Activated CD4-positive, alpha-beta T cell treated with anti-CD3 and anti-CD28 coated beads, Interleukin-2, Interleukin-4, amounts not matched to agents 100 ng/mL and 50 ng/mL, durations not matched to agents 16 hours and 8 hours (primary cell): ENCODE results near the gene WBP4.

Experiments
- DNase-seq: peaks from one replicate; pipeline ENCODE4 v3.0.0-alpha.2; 2020; ENCODE audit warnings: low spot score

The WBP4 gene

DNA sequence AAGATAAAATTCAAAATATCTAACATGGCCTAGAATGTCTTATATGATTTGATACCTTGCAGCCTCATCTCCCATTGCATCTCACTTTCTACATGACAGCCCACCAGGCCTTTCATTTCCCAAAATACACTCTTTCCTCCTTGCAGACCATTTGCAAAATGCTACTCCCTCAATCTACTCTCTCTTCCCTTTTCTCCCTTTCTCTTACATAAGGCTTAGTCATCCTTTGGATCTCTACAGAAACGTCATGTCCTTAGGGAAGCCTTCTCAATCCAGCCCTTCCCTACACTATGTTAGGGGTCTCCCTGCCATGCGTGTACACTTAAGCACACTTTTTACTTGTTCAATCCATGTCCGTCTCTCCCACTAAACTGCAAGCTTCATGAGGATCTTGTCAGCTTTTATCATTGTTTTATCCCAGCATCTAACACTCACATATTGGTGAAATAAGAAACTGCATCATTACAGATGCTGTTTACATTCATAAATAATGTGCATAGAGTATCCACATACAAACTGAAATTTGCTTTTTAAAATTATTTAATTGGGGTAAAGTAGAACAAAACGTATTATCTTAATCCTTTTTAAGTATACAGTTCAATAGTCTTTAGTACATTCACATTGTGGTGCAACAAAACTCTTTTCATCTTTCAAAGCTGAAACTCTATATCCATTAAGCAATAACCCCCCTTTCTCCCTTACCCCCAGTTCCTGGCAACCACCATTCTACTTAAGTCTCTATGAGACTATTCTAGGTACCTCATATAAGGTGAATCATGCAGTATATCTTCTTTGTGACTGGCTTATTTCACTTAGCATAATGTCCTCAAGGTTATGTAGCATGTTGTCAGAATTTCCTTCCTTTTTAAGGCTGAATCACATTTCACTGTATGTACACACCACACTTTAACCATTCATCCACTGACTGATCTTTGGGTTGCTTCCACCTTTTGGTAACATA, 11.5 kb upstream of the WBP4 start:
- no peak for DNase-seq

DNA sequence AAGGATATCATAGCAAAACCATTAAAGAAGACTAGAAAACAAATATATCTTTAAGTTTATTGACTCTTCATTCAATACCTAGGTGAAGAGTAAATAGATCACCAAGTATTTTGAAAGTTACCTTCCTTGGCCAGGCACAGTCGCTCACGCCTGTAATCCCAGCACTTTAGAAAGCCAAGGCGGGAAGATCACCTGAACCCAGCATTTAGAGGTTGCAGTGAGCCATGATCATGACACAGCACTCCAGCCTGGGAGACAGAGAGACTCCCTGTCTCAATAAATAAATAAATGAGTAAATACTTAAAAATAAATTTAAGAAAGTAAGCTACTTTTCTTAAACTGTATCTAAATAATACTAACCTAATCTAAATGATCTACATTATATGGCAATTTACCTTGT, 8.9 kb upstream of the WBP4 start:
- DNase-seq, result no peak

DNA sequence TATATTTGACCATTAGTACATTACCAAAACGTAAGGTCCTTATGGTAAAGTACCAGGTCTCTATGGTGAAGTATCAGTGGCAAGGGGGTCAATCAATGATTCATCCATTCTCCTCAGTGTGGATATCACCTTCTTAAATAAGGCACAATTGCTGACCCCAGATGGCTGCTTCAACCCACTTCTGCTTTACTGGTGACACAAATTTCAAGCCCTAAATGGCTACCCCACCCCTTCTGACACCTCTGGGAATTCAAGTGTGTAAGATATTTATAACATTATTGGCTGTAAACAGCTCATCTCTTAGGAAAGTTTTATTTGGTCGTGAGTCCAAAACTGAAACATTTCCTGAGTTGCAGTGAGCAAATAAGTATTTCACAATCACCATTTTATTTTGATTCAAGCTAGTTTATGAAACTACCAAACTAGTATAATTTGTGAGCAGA, 7.9 kb upstream of the WBP4 start:
- DNase-seq, result no peak

DNA sequence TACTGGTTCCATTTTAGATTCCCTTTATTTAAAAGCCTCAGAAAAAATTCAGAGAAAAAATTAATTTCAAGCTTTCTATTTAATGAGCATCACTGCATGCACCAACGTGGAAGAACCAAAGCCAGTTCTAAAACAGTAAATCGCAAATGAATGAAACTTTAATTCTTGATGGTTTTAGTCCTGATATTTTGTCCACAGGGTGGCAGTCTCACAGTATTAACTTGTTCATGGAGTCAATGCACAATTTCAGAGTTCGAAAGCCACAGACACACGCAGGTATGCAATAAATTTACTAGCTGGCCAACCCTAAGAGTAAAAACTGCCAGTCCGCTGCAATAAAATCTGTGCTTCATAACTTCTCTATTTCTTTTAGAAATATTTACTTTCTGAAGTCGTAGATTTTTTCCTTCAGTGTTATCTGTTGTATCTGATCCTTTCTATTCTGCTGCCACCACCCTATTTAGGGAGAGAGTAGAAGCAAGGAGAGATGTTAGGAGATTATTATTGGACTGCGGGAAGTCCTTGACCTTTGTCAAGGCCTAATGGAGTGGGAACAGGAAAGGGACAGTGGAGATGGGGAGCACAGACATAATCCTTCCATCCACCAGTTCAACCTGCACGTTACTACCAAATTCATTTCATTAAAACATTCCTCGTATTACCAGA, 7.0 kb upstream of the WBP4 start:
- peak; percentile 66 for DNase-seq

DNA sequence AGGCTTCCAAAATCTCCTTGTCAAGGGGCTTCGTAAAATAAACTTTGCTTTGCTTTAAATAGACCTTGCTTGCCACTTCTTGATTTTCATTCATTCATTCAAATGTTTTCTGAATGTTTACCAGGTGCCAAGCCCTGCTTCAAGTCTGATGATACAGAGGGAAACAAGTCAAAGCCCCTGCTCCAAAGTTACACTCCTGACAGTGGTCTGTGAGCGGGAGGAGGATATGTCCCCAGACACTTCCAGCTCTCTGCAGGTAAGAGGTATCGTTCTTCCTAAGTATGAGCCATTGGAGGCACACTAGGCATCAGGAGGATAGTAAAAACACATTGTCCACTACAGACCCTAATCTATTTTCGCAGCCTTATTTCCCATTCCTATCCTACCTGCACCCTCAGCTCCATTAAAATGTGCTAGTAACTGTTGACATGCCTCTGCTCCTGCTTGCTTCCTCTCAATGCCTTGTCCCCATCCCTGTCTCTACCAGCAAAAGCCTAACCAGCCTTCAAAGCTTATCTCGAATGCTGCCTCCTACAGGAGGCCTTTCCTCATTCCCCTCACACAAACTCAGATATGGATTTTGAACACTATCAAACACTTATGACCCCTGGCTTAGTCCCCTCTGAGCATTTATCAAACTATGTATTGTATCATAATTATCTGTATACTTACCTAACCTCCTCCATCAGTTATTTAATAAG, 6.2 kb upstream of the WBP4 start:
- DNase-seq, result no peak

DNA sequence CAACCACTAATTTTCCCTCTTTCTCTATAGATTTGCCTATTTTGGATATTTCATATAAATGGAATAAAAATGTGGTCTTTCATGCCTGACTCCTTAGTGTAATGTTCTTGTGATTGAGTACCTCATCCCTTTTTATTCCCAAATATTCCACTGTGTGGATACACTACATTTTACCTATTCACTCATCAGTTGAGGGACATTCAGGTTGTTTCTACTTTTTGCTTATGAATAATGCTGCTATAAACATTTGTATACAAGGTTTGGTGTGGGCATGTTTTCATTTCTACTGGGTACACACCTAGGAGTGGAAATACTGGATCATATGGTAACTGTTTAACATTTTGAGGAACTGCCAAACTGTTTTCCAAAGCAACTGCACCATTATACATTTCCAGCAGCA, 5.1 kb upstream of the WBP4 start:
- DNase-seq, result no peak

DNA sequence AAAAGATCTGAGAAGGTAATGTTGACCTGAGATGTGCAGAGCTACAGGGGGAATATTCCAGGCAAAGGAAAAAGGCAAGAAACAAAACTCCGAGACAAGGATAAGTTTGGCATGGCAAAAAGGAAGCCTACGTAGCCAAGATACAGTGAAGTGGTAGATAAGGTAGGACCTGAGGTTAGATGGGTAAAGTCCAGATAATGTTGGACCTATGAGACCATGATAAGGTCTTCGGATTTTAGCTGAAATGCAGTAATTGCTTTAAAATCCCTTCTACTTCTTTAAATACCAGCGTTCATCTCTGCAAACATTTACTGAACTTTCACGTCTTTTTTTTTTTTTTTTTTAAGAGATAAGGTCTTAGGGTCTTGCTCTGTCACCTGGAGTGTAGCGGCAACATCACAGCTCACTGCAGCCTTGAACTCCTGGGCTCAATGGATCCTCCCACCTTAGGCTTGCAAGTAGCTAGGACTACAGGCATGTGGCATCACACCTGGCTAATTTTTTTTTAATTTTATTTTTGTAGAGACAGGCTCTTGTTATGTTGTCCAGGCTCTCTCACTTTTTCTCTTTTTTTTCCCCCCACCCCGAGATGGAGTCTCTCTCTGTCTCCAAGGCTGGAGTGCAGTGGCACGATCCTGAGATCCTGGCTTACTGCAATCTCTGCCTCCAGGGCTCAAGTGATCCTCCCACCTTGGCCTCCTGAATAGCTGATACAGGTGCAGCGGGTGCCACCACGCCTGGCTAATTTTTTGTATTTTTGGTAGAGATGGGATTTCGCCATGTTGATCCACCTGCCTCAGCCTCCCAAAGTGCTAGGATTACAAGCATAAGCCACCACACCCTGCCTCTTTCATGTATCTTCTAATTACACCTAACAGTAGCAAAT, 4.2 kb upstream of the WBP4 start:
- no peak for DNase-seq

DNA sequence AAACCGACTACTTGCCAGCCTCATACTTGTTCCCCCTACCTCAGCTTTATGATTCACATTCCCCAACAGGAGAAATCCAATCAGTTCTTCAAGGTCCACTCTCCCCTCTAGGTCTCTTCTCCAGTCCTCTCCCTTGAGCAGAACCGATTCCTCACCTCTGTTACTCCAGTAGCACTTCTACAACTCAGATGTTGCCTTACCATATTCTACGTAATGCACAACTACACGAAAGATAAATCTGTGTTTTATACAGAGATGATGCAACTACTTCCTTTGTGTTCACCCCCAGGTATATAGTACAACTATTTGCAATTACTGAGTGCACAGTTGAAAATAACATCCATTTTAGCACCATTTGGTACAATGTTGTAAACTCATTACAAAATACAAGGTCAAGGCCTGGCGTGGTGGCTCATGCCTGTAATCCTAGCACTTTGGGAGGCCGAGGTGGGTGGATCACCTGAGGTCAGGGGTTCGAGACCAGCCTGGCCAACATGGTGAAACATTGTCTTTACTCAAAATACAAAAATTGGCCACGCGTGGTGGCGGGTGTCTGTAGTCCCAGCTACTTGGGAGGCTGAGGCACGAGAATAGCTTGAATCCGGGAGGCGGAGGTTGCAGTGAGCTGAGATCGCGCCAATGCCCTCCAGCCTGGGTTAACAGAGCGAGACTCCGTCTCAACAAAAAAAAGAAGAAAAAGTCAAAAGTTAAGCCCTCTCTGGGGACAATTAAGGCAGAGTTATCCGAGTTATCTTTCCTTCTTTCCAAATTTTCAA, 2.8 kb upstream of the WBP4 start:
- DNase-seq, result no peak

DNA sequence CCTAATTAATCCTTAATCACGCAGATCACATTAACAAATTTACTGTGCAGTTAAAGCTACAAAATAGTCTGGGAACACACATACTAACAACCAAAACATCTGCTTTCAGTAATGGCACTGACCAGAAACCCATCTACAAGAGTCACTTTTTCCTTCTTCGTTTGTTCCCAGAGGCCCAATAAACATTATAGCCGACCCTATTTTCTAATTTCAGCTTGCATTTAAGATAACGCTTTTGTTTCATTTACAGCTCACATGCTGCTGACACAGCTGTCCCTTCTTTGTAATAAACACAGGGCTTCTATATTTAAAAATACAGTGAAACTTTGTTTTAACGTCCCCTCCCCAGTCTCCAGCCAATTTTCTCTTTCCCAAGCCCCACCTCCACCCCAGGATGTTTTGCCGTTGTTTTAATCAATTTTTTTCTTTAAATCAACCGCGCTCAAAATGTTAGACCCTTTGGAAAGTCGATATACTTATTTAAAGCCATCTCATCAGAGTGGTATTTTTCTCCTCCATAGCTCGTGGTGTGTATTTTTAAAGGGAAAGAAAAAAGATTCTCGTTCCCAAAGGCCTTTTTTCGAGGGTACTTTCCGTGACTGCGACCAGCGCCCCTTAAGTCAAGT, 1.7 kb upstream of the WBP4 start:
- no peak for DNase-seq

DNA sequence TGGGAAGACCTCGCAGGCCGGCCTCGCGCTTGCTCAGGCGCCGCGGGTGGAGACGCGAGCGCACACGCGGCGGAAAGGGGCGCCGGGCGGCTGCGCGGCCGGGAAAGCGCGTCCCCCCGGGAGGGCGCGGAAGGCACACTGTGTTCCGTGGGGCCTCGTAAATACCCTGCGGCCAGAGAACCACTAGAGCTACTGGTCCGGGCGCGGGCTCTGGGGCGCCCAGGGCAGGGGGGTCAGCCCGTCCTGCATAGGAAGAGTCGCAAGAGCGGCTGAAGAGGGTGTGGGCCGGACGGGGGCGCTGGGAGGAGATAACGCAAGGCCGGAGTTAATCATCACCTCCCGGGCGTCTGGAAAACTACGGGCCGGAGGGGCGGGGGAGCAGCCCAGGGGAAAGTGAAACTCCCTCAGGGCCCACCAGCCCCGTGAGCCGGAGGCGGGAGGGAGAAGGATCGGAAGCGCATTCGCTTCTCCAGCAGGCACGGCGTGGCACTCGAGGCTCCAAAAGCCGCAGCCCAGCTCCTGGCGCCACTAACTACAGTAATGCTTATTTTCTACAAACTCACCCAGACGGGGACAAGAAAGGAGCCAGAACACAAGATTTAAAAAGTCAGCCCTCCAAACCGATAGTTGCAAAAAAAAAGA, 1.1 kb upstream of the WBP4 start:
- peak; percentile 76 for DNase-seq

DNA sequence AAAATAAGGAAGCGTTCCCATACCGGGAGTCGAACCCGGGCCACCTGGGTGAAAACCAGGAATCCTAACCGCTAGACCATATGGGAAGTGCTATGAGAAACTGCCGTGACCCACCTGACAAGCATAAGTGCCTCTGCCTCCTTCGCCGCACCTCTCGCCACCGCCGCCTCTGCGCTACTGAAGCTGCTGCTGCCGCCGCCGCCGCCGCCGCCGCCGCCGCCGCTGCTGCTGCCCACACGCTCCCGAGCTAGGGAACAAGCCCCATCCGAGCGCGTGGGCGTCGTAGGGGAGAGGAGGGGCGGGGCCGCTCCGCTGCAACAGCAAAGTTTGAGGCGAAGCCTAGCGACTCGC, 610 bp upstream of the WBP4 start:
- DNase-seq, result peak; percentile 82

DNA sequence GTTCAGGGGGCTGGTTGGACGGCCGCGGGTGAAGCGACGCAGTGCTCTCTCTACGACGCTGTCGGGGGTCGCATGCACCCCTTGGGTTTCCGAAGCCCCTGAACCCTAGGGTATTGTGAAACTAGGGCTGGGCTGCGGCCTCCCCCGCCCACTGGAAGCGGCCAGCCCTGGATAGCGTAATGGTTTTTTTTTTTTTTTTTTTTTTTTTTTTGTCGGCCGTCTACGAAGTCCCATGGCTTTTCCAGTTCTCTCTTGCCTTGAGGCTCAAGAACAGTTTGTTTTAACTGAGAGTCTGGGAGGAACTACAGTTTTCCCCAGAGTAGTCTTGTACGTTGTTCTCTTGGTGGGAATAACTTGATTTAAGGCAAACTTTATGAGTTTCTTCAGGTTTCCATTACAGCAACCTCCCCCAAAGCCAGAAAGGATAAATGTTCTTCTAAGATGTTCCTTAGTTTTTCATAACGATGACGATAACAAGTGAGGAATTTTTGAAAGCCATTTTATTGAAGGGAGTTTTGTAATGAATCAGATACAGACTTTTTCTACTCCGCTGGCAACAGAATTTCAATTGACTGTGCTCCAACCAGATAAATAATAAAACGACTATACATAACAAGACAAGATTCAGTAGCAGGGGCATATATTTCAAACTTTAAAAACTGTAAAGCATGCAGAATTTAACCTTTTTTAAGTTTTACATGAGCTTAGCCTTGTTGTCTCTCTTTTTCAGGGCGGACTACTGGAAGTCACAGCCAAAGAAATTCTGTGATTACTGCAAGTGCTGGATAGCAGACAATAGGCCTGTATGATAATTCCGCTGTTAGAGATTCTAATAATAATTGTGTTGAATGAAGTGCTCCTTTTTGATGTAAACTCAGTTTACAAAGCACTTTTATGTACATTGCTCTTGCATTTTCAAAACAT, 867 bp downstream of the WBP4 start:
- DNase-seq, result no peak

DNA sequence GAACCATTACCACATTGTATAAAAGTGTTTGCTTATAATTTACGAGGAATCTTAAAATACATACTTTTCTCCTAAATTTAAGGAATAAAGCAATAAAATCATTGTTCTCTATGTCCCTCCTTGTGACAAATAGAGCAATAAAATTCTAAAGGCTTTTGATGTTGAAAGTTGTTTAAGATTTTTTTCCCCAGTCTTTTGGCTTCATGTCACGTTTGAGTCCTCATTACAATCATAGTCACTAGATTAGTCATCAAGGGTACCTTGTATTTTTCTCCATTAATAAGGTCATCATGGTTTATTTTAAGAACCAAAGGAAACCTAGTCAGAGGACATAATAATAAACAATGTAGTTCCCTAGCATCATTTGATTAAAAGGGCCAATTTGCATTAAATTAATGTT, 3.2 kb downstream of the WBP4 start:
- no peak for DNase-seq

DNA sequence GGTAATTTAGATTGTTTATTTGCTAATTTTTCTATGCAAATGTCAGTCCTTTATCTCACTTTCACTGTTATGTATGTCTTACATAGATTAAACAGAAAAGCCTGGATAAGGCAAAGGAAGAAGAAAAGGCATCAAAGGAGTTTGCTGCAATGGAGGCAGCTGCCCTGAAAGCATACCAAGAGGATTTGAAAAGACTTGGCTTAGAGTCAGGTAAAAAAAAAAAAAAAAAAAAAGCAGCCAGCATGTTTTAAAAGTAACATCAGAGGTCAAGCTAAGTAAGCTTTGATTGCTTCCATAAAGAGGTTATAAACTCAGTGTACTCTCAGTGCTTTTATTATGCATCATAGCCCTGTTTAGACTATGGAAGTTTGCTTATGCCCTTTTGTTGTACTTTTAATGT, 3.8 kb downstream of the WBP4 start:
- DNase-seq, result no peak

DNA sequence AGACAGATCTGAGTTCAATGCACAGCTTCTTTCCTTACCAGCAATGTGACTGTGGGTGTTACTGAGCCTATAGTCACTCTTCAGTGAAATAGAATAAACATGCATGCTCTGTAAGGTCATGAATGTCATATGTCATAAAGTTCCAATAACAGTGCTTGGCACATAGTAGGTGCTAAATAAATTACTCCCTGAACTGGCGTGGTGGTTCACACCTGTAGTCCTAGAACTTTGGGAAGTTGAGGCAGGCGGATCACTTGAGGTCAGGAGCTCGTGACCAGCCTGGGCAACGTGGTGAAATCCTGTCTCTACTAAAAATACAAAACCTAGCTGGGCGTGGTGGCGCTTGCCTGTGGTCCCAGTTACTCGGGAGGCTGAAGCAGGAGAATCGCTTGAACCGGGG, 13.2 kb downstream of the WBP4 start:
- DNase-seq, result no peak

DNA sequence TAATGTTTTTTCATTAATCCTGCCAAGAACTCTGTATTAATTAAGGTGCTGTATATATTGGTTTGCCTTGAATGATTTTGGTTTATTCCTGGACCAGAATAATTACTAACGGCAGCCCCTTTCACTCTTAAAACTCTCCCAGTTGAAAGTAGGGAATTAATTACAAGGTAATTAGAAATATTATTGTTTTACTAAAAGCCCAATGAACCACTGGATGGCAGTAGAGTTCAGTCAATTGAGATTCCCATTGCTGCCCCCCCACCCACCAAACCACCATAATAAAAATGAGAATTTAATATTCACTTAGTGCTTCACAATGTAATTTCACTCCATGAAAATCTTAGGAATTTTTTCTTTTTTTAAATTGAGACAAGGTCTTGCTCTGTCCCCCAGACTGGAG, 13.7 kb downstream of the WBP4 start:
- DNase-seq, result no peak

DNA sequence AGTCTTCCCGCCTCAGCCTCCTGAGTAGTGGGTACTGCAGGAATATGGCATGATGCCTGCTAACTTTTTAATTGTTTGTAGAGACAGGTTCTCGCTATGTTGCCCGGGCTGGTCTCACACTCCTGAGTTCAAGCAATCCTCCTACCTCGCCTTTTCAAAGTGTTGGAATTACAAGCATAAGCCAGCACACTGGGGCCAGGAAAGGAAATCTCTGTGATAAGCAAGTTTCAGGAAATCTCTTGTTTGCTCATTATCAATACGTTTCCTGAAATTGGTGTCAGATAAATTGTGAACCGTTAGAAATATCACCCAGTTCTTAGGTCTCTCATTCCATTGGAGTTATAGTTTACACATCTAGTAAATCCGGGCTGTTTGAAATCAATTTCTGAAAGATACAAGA, 14.2 kb downstream of the WBP4 start:
- DNase-seq, result no peak

DNA sequence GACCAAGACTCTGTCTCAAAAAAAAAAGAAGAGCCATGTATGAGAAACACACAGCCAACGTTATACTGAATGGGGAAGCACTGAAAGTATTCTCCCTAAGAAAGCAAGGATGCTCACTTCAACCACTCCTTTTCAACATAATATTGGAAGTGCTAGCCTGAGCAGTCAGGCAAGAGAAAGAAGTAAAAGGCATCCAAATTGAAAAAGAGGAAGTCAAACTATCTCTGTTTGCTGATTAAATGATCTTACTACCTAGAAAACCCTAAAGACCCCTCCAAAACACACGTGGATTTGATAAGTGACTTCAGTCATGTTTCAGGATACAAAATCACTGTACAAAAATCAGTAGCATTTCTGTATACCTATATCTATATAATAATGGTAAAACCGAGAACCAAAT, 16.2 kb downstream of the WBP4 start:
- no peak for DNase-seq

DNA sequence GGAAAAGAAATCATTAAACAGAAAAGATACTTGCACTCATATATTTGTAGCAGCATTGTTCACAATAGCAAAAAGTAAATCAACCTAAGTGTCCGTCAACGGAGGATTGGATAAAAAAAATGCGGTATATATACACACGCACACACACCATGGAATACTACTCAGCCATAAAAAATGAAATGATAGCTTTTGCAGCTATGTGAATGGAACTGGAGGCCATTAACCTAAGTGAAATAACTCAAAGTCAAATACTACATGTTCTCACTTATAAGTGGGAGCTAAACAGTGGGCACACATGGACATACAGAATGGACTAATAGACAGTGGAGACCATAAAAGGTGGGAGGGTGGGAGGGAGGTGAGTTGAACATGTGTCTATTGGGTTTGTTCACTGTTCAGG, 18.4 kb downstream of the WBP4 start:
- no peak for DNase-seq
